Glutamatergic neuron (in vitro differentiated cells): ENCODE results near the gene AAGAB. TPM values are rescaled to one million over a fixed set of nuclear protein-coding genes. Genes with fewer than 3 reads are reported as not detected.
"Not testable (repeated sequence)": the region's sequence is repeated elsewhere in the genome, so short reads cannot be mapped to it uniquely, and the experiment has no call there.

Experiments
- DNase-seq: peaks from one replicate; pipeline ENCODE4 v3.0.0; 2022
- H3K27ac Mint-ChIP-seq: one replicate; pipeline ENCODE4 v1.8.0; 2020; ENCODE audit warnings: mild to moderate bottlenecking, mixed read lengths, inconsistent platforms; ENCODE audit not compliant: unreplicated experiment
- H3K27me3 Mint-ChIP-seq: one replicate; pipeline ENCODE4 v1.8.0; 2020; ENCODE audit warnings: mild to moderate bottlenecking, moderate library complexity, mixed read lengths, inconsistent platforms; ENCODE audit not compliant: unreplicated experiment
- H3K36me3 Mint-ChIP-seq: one replicate; pipeline ENCODE4 v1.8.0; 2020; ENCODE audit warnings: mild to moderate bottlenecking, mixed read lengths, inconsistent platforms; ENCODE audit not compliant: unreplicated experiment
- H3K4me1 Mint-ChIP-seq: one replicate; pipeline ENCODE4 v1.8.0; 2020; ENCODE audit warnings: mild to moderate bottlenecking, low read depth, mixed read lengths, inconsistent platforms; ENCODE audit not compliant: unreplicated experiment
- H3K4me3 Mint-ChIP-seq: one replicate; pipeline ENCODE4 v1.8.0; 2020; ENCODE audit warnings: mild to moderate bottlenecking, mixed read lengths, inconsistent platforms; ENCODE audit not compliant: unreplicated experiment
- H3K9me3 Mint-ChIP-seq: one replicate; pipeline ENCODE4 v1.8.0; 2020; ENCODE audit warnings: mild to moderate bottlenecking, moderate library complexity, mixed read lengths, inconsistent platforms; ENCODE audit not compliant: unreplicated experiment
- total RNA-seq: library from RNA; stranded (reverse); fragmentation: NEBNext Ultra II Directional; extraction: Animal tissue kit (Norgen Biotek cat#: 25700); gene quantifications from one replicate; pipeline ENCODE4 v1.2.1, GENCODE V29; 2021; ENCODE audit not compliant: unreplicated experiment
- TF ChIP-seq, protein P1 (sequence below): fragments of 200-600 bp; sonication (generic); IDR thresholded peaks from one replicate; pipeline ENCODE4 v1.5.0; 2021; ENCODE audit not compliant: partially characterized antibody, unreplicated experiment

AAGAB gene
- total RNA-seq, 1 donor from 2014 or later, result 39.9 TPM

DNA sequence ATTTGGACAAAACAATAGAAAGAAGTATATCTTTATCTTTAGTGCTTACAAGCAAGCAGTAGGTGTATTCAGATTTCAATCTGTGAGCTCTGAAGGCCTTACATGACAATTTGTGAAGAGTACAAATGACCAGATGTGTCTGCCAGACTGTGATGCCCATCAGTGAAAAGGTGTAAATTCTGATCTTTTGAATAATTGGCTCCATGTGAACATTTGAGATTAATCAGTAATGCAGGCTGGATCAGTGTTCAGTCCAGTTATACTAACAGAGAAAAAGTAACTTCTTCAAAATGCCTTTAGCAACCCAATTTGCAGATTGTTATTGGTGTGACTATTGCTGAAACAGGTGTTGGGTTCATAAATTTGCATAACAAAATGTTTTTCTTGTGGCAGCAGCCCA lies 5.3 kb upstream of the AAGAB start:
- H3K4me3 Mint-ChIP-seq, result no peak overlapping the region
- TF ChIP-seq, protein P1, sequence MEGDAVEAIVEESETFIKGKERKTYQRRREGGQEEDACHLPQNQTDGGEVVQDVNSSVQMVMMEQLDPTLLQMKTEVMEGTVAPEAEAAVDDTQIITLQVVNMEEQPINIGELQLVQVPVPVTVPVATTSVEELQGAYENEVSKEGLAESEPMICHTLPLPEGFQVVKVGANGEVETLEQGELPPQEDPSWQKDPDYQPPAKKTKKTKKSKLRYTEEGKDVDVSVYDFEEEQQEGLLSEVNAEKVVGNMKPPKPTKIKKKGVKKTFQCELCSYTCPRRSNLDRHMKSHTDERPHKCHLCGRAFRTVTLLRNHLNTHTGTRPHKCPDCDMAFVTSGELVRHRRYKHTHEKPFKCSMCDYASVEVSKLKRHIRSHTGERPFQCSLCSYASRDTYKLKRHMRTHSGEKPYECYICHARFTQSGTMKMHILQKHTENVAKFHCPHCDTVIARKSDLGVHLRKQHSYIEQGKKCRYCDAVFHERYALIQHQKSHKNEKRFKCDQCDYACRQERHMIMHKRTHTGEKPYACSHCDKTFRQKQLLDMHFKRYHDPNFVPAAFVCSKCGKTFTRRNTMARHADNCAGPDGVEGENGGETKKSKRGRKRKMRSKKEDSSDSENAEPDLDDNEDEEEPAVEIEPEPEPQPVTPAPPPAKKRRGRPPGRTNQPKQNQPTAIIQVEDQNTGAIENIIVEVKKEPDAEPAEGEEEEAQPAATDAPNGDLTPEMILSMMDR, result no peak
- H3K4me1 Mint-ChIP-seq, result no peaks in the 10 kb centered on the region
- no peaks in the 10 kb centered on the region for H3K9me3 Mint-ChIP-seq
- peaks cover 2% of the 10 kb centered on the region for H3K27me3 Mint-ChIP-seq
- no peak overlapping the region for H3K27ac Mint-ChIP-seq
- no peak for DNase-seq
- no peaks in the 10 kb centered on the region for H3K36me3 Mint-ChIP-seq

DNA sequence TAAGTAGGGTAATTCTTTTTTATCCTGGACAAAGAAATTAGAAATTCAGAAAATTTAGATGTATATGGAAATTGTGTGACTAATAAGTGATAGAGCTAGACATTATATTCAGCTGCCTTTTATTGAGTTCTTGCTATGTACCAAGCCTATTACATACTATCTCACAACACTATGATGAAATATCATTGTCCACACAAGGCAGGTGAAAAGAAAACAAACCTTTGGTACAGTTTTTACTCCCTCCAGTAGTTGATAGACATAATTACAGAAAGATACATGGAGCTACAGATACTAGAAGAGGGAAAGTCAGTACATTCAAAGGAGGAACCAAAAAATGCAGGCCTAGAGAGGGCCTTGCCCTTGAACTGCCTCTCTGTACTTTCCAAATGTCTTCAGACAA lies 4.9 kb upstream of the AAGAB start:
- Mint-ChIP-seq H3K27me3 (peaks cover 2% of the 10 kb centered on the region), H3K4me3 (no peak overlapping the region), H3K27ac (no peak overlapping the region), H3K9me3 (no peaks in the 10 kb centered on the region), H3K4me1 (no peaks in the 10 kb centered on the region), H3K36me3 (no peaks in the 10 kb centered on the region)
- DNase-seq, result no peak
- TF ChIP-seq, protein P1, result no peak

DNA sequence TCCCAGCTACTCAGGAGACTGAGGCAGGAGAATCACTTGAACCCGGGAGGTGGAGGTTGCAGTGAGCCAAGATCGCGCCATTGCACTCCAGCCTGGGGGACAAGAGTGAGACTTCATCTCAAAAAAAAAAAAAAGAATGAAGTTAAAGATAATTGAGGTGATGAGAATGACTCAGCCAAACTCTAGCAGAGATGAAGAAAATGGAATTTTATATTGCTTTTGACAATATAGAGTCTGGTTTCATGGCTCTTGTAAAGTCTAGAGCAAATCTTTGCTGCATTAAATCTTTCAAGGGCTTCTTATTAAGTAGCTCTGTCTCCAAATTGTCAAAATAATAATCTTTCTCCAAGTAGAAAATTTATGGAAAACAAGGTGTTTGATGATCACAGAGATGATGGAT lies 4.0 kb upstream of the AAGAB start:
- not testable (repeated sequence) for H3K9me3 Mint-ChIP-seq, H3K4me3 Mint-ChIP-seq, H3K4me1 Mint-ChIP-seq, H3K36me3 Mint-ChIP-seq, DNase-seq, H3K27ac Mint-ChIP-seq, H3K27me3 Mint-ChIP-seq

DNA sequence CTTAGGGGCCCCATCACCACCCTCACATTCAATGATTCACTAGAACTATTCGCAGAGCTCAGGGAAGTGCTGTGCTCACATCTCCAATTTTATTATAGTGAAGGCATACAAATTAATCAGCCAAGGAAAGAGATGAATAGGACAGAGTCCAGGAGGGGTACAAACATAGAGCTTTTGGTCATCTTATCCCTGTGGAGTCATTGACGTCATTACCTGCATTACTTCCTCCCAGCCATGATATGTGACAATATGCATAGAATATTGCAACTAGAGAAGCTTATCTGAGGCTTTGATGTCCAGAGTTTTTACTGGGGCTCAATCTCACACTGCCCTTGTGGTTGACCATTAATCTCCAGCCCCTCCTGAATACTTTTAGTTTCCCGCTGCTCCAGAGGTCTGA lies 1.6 kb upstream of the AAGAB start:
- peak overlapping the region; percentile 69 for H3K4me3 Mint-ChIP-seq
- TF ChIP-seq, protein P1, result no peak
- H3K27ac Mint-ChIP-seq, result no peak overlapping the region
- no peak for DNase-seq
- peaks cover 2% of the 10 kb centered on the region for H3K27me3 Mint-ChIP-seq
- H3K36me3 Mint-ChIP-seq, result no peaks in the 10 kb centered on the region
- no peaks in the 10 kb centered on the region for H3K4me1 Mint-ChIP-seq
- H3K9me3 Mint-ChIP-seq, result no peaks in the 10 kb centered on the region

DNA sequence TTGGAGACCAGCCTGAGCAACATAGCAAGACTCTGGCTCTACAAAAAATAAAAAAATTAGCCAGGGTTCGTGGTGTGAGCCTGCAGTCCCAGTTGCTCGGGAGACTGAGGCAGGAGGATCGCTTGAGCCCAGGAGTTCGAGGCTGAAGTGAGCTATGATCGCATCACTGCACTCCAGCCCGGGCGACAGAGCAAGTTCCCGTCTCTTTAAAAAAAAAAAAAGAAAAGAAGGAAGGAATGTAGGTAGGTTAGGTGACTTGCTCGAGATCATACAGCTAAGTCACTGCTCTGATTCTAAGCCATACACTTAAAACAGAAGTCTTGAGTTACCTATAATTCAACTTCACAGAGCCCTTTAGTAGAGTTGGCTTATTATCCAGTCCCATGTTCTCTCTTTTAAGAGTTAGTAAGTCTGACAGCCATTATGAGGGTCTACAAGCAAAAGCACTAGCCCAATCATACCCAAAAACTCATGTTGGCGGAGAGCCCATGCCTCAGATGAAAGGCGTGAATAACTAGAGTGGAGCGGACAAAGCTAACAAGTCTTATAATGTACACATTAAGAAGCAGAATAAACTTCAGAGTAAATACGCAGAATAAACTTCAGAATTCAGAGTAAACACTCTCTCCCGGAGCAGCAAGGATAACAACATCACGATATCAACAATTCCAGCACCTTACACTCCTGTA lies 768 bp downstream of the AAGAB start:
- TF ChIP-seq, protein P1, result no peak
- no peak for DNase-seq
- H3K9me3 Mint-ChIP-seq, result no peaks in the 10 kb centered on the region
- no peaks in the 10 kb centered on the region for H3K36me3 Mint-ChIP-seq
- H3K27ac Mint-ChIP-seq, result peak overlapping the region; percentile 96
- H3K4me3 Mint-ChIP-seq, result peak overlapping the region; percentile 96
- H3K4me1 Mint-ChIP-seq, result no peaks in the 10 kb centered on the region
- H3K27me3 Mint-ChIP-seq, result peaks cover 2% of the 10 kb centered on the region
